SK-N-SH treated with all-trans-retinoic acid at 6 μM for 48 hours (cell line): ENCODE measurements around the gene RPS24.

Experiments used
- ATAC-seq: fragments of 200-7000 bp; cut with Tn5 transposase; 3 replicates; pipeline ENCODE4 v1.9.1; 2020; ENCODE audit warnings: mild to moderate bottlenecking, moderate library complexity
- BACH2 ChIP-seq: fragments of 250-450 bp; sonication (Bioruptor Pico); IDR thresholded peaks from 2 replicates; pipeline ENCODE4 v1.9.0; 2021; ENCODE audit warnings: mild to moderate bottlenecking, borderline replicate concordance
- CSDC2 ChIP-seq: fragments of 250-450 bp; sonication (Bioruptor Pico); IDR thresholded peaks from 2 replicates; pipeline ENCODE4 v1.5.0; 2020; ENCODE audit warnings: mild to moderate bottlenecking, moderate library complexity
- CSRNP3 ChIP-seq: fragments of 250-450 bp; sonication (Bioruptor Pico); IDR thresholded peaks from 2 replicates; pipeline ENCODE4 v1.5.1; 2021; ENCODE audit warnings: mild to moderate bottlenecking, moderate library complexity
- ESRRG ChIP-seq: fragments of 250-450 bp; sonication (Bioruptor Pico); IDR thresholded peaks from 2 replicates; pipeline ENCODE4 v1.6.1; 2021; ENCODE audit warnings: mild to moderate bottlenecking
- GLIS3 ChIP-seq: fragments of 250-450 bp; sonication (Bioruptor Pico); IDR thresholded peaks from 2 replicates; pipeline ENCODE4 v1.5.0; 2020; ENCODE audit warnings: mild to moderate bottlenecking, moderate library complexity
- ISL1 ChIP-seq: fragments of 250-450 bp; sonication (Bioruptor Pico); IDR thresholded peaks from 2 replicates; pipeline ENCODE4 v2.1.2; 2022; ENCODE audit warnings: mild to moderate bottlenecking, moderate library complexity
- OSR1 ChIP-seq: fragments of 250-450 bp; sonication (Bioruptor Pico); IDR thresholded peaks from 2 replicates; pipeline ENCODE4 v1.8.0; 2022; ENCODE audit warnings: moderate library complexity, mild to moderate bottlenecking, inconsistent platforms
- POU6F1 ChIP-seq: fragments of 250-450 bp; sonication (Bioruptor Pico); IDR thresholded peaks from 2 replicates; pipeline ENCODE4 v1.8.0; 2021; ENCODE audit warnings: low read depth, mild to moderate bottlenecking, moderate library complexity, borderline replicate concordance
- PPARA ChIP-seq: fragments of 250-450 bp; sonication (Bioruptor Pico); IDR thresholded peaks from 2 replicates; pipeline ENCODE4 v1.5.0; 2020; ENCODE audit warnings: mild to moderate bottlenecking, borderline replicate concordance
- RARB ChIP-seq: fragments of 250-450 bp; sonication (Bioruptor Pico); IDR thresholded peaks from 2 replicates; pipeline ENCODE4 v1.8.0; 2021; ENCODE audit warnings: mild to moderate bottlenecking, moderate library complexity
- SNAI2 ChIP-seq: fragments of 250-450 bp; sonication (Bioruptor Pico); IDR thresholded peaks from 2 replicates; pipeline ENCODE4 v1.5.0; 2020; ENCODE audit warnings: mild to moderate bottlenecking, moderate library complexity
- TCF4 ChIP-seq: fragments of 250-450 bp; sonication (Bioruptor Pico); IDR thresholded peaks from 2 replicates; pipeline ENCODE4 v1.8.0; 2021; ENCODE audit warnings: mild to moderate bottlenecking, moderate library complexity, borderline replicate concordance
- TOX ChIP-seq: fragments of 250-450 bp; sonication (Bioruptor Pico); IDR thresholded peaks from 2 replicates; pipeline ENCODE4 v1.8.0; 2021; ENCODE audit warnings: mild to moderate bottlenecking, moderate library complexity, borderline replicate concordance
- ZC3H10 ChIP-seq: fragments of 250-450 bp; sonication (Bioruptor Pico); IDR thresholded peaks from 2 replicates; pipeline ENCODE4 v1.5.1; 2021; ENCODE audit warnings: mild to moderate bottlenecking, moderate library complexity
- ZFP30 ChIP-seq: fragments of 450-650 bp; formaldehyde crosslinking; IDR thresholded peaks from 2 replicates; pipeline ENCODE4 v1.5.0; 2022; ENCODE audit warnings: mild to moderate bottlenecking, moderate library complexity
- ZNF565 ChIP-seq: fragments of 450-650 bp; formaldehyde crosslinking; conservative IDR thresholded peaks from 2 replicates; pipeline ENCODE4 v1.5.0; 2020; ENCODE audit warnings: low read depth, mild to moderate bottlenecking, moderate library complexity
- ZNF70 ChIP-seq: fragments of 450-650 bp; formaldehyde crosslinking; IDR thresholded peaks from 2 replicates; pipeline ENCODE4 v1.5.0; 2020; ENCODE audit warnings: mild to moderate bottlenecking, moderate library complexity
- ZNF8 ChIP-seq: fragments of 450-650 bp; formaldehyde crosslinking; IDR thresholded peaks from 2 replicates; pipeline ENCODE4 v1.5.0; 2020; ENCODE audit warnings: mild to moderate bottlenecking, moderate library complexity
- TF ChIP-seq, protein P1 (sequence below): fragments of 250-450 bp; sonication (Bioruptor Pico); IDR thresholded peaks from 2 replicates; pipeline ENCODE4 v1.5.1; 2020; ENCODE audit warnings: low read depth, mild to moderate bottlenecking, moderate library complexity
- TF ChIP-seq, protein P2 (sequence below): fragments of 250-450 bp; sonication (Bioruptor Pico); IDR thresholded peaks from 2 replicates; pipeline ENCODE4 v1.5.0; 2020; ENCODE audit warnings: mild to moderate bottlenecking, moderate library complexity
- TF ChIP-seq, protein P3 (sequence below): fragments of 250-450 bp; sonication (Bioruptor Pico); IDR thresholded peaks from 2 replicates; pipeline ENCODE4 v1.8.0; 2020; ENCODE audit warnings: mild to moderate bottlenecking, moderate library complexity, borderline replicate concordance

Gene RPS24

GRCh38 chr10:78033387-78033636 lies 351 bp upstream of the RPS24 start (continued):
- TF ChIP-seq ZFP30 (CRISPR knock-in tag) (no peak), TCF4 (CRISPR knock-in tag) (no peak), ZNF565 (CRISPR knock-in tag) (no peak), CSRNP3 (CRISPR knock-in tag) (no peak)

GRCh38 chr10:78035025-78035424 lies 1.4 kb downstream of the RPS24 start:
- ATAC-seq = no peak
- TF ChIP-seq POU6F1 (CRISPR knock-in tag) (no peak), ZC3H10 (CRISPR knock-in tag) (no peak), ZNF70 (CRISPR knock-in tag) (no peak)

DNA sequence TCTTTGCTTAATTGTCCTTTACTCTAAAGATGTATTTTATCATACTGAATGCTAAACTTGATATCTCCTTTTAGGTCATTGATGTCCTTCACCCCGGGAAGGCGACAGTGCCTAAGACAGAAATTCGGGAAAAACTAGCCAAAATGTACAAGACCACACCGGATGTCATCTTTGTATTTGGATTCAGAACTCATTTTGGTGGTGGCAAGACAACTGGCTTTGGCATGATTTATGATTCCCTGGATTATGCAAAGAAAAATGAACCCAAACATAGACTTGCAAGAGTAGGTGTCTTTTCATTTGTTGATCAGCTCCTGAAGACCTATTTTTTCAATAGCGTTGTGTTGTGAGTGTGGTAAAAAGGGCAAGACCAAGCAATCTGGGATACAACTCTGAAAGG lies 1.8 kb downstream of the RPS24 start:
- ATAC-seq = no peak
- TF ChIP-seq TCF4 (CRISPR knock-in tag) (no peak), CSDC2 (CRISPR knock-in tag) (no peak), SNAI2 (CRISPR knock-in tag) (no peak), ESRRG (CRISPR knock-in tag) (no peak), ZFP30 (CRISPR knock-in tag) (no peak), RARB (no peak), ZNF8 (CRISPR knock-in tag) (no peak), CSRNP3 (CRISPR knock-in tag) (no peak)
- TF ChIP-seq, protein P1, sequence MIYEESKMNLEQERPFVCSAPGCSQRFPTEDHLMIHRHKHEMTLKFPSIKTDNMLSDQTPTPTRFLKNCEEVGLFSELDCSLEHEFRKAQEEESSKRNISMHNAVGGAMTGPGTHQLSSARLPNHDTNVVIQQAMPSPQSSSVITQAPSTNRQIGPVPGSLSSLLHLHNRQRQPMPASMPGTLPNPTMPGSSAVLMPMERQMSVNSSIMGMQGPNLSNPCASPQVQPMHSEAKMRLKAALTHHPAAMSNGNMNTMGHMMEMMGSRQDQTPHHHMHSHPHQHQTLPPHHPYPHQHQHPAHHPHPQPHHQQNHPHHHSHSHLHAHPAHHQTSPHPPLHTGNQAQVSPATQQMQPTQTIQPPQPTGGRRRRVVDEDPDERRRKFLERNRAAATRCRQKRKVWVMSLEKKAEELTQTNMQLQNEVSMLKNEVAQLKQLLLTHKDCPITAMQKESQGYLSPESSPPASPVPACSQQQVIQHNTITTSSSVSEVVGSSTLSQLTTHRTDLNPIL (CRISPR knock-in tag) = no peak

- ATAC-seq = no peak
- TF ChIP-seq GLIS3 = no peak
- no peak for TF ChIP-seq ESRRG (CRISPR knock-in tag)
- TF ChIP-seq, protein P1 (CRISPR knock-in tag) = no peak
- no peak for TF ChIP-seq SNAI2 (CRISPR knock-in tag)
- TF ChIP-seq ISL1 (CRISPR knock-in tag) = no peak
- TF ChIP-seq ZNF70 (CRISPR knock-in tag) = no peak
- no peak for TF ChIP-seq PPARA (CRISPR knock-in tag)
- TF ChIP-seq ZC3H10 (CRISPR knock-in tag) = no peak
- TF ChIP-seq ZNF565 (CRISPR knock-in tag) = no peak
- no peak for TF ChIP-seq BACH2 (CRISPR knock-in tag)
- no peak for TF ChIP-seq TOX (CRISPR knock-in tag)
- TF ChIP-seq OSR1 (CRISPR knock-in tag) = no peak
- no peak for TF ChIP-seq POU6F1 (CRISPR knock-in tag)
- no peak for TF ChIP-seq CSDC2 (CRISPR knock-in tag)
- TF ChIP-seq, protein P2, sequence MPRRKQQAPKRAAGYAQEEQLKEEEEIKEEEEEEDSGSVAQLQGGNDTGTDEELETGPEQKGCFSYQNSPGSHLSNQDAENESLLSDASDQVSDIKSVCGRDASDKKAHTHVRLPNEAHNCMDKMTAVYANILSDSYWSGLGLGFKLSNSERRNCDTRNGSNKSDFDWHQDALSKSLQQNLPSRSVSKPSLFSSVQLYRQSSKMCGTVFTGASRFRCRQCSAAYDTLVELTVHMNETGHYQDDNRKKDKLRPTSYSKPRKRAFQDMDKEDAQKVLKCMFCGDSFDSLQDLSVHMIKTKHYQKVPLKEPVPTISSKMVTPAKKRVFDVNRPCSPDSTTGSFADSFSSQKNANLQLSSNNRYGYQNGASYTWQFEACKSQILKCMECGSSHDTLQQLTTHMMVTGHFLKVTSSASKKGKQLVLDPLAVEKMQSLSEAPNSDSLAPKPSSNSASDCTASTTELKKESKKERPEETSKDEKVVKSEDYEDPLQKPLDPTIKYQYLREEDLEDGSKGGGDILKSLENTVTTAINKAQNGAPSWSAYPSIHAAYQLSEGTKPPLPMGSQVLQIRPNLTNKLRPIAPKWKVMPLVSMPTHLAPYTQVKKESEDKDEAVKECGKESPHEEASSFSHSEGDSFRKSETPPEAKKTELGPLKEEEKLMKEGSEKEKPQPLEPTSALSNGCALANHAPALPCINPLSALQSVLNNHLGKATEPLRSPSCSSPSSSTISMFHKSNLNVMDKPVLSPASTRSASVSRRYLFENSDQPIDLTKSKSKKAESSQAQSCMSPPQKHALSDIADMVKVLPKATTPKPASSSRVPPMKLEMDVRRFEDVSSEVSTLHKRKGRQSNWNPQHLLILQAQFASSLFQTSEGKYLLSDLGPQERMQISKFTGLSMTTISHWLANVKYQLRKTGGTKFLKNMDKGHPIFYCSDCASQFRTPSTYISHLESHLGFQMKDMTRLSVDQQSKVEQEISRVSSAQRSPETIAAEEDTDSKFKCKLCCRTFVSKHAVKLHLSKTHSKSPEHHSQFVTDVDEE (CRISPR knock-in tag) = no peak
- TF ChIP-seq, protein P3, sequence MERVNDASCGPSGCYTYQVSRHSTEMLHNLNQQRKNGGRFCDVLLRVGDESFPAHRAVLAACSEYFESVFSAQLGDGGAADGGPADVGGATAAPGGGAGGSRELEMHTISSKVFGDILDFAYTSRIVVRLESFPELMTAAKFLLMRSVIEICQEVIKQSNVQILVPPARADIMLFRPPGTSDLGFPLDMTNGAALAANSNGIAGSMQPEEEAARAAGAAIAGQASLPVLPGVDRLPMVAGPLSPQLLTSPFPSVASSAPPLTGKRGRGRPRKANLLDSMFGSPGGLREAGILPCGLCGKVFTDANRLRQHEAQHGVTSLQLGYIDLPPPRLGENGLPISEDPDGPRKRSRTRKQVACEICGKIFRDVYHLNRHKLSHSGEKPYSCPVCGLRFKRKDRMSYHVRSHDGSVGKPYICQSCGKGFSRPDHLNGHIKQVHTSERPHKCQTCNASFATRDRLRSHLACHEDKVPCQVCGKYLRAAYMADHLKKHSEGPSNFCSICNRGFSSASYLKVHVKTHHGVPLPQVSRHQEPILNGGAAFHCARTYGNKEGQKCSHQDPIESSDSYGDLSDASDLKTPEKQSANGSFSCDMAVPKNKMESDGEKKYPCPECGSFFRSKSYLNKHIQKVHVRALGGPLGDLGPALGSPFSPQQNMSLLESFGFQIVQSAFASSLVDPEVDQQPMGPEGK (CRISPR knock-in tag) = no peak
- TF ChIP-seq TCF4 (CRISPR knock-in tag) = no peak
These were observed 2.4 kb downstream of the RPS24 start for GRCh38 chr10:78035933-78036583.
